KG1 (cell line): Measurements from ENCODE around the gene EFCAB11.

Experiments
- DNase-seq: peaks from one replicate; lab custom pipeline; 2025; lab: John Stamatoyannopoulos, UW

Gene EFCAB11

GRCh38 chr14:89814126-89814525 is 140.4 kb downstream of the EFCAB11 start:
- DNase-seq = no peak

GRCh38 chr14:89813617-89814031 is 140.9 kb downstream of the EFCAB11 start:
- no peak for DNase-seq

GRCh38 chr14:89811954-89812575 is 142.5 kb downstream of the EFCAB11 start:
- DNase-seq = no peak

GRCh38 chr14:89810101-89810500 is 144.4 kb downstream of the EFCAB11 start:
- DNase-seq = no peak

GRCh38 chr14:89807892-89808291 is 146.6 kb downstream of the EFCAB11 start:
- no peak for DNase-seq

- DNase-seq = no peak
Observed at GRCh38 chr14:89807151-89807550, 147.4 kb downstream of the EFCAB11 start.

GRCh38 chr14:89806451-89806850 is 148.1 kb downstream of the EFCAB11 start:
- no peak for DNase-seq

GRCh38 chr14:89805501-89805900 is 149.0 kb downstream of the EFCAB11 start:
- DNase-seq = no peak

GRCh38 chr14:89803542-89803941 is 151.0 kb downstream of the EFCAB11 start:
- DNase-seq = no peak

- DNase-seq = no peak
Observed at GRCh38 chr14:89801136-89801535, 153.4 kb downstream of the EFCAB11 start.

- no peak for DNase-seq
Observed at GRCh38 chr14:89798212-89798773, 156.2 kb downstream of the EFCAB11 start.

GRCh38 chr14:89797148-89797547 is 157.4 kb downstream of the EFCAB11 start:
- DNase-seq = no peak

GRCh38 chr14:89794096-89794495 is 160.4 kb downstream of the EFCAB11 start:
- no peak for DNase-seq

GRCh38 chr14:89793367-89793716 is 161.2 kb downstream of the EFCAB11 start:
- DNase-seq = no peak

GRCh38 chr14:89792489-89793366 is 161.8 kb downstream of the EFCAB11 start:
- DNase-seq = no peak

- no peak for DNase-seq
Observed at GRCh38 chr14:89787525-89787924, 167.0 kb downstream of the EFCAB11 start.

- DNase-seq = no peak
Observed at GRCh38 chr14:89781046-89781445, 173.5 kb downstream of the EFCAB11 start.

- no peak for DNase-seq
Observed at GRCh38 chr14:89779707-89780106, 174.8 kb downstream of the EFCAB11 start.

- no peak for DNase-seq
Observed at GRCh38 chr14:89775946-89776345, 178.6 kb downstream of the EFCAB11 start.

GRCh38 chr14:89775151-89775550 is 179.4 kb downstream of the EFCAB11 start:
- no peak for DNase-seq

- peak; percentile 40 for DNase-seq
Observed at GRCh38 chr14:89773644-89774316, 180.8 kb downstream of the EFCAB11 start.

- no peak for DNase-seq
Observed at GRCh38 chr14:89773151-89773550, 181.4 kb downstream of the EFCAB11 start.

GRCh38 chr14:89771251-89771650 is 183.3 kb downstream of the EFCAB11 start:
- DNase-seq = no peak
